HFFc6 (cell line): ENCODE results near the gene PHLDA3. TPM values are rescaled to one million over a fixed set of nuclear protein-coding genes. Genes with fewer than 3 reads are reported as not detected.

Experiments used
- DNase-seq: peaks from one replicate; pipeline ENCODE4 v3.0.0-alpha.2; 2018
- H3K27ac Mint-ChIP-seq: 2 replicates; pipeline ENCODE4 v1.8.0; 2020; ENCODE audit warnings: mild to moderate bottlenecking, mixed read lengths
- H3K27me3 Mint-ChIP-seq: 2 replicates; pipeline ENCODE4 v1.8.0; 2021; ENCODE audit warnings: mild to moderate bottlenecking, moderate library complexity, mixed read lengths; ENCODE audit not compliant: insufficient read depth
- H3K36me3 Mint-ChIP-seq: 2 replicates; pipeline ENCODE4 v1.8.0; 2021; ENCODE audit warnings: low read depth, mixed read lengths
- H3K4me1 Mint-ChIP-seq: 2 replicates; pipeline ENCODE4 v1.8.0; 2020; ENCODE audit warnings: low read depth, mixed read lengths
- H3K4me3 Mint-ChIP-seq: 2 replicates; pipeline ENCODE4 v1.8.0; 2020; ENCODE audit warnings: mild to moderate bottlenecking, moderate library complexity, mixed read lengths
- H3K9me3 Mint-ChIP-seq: 2 replicates; pipeline ENCODE4 v1.8.0; 2020; ENCODE audit warnings: mild to moderate bottlenecking, mixed read lengths
- CTCF ChIP-seq: fragments of 200-600 bp; sonication (generic); IDR thresholded peaks from 2 replicates; pipeline ENCODE4 v1.5.0; 2021; ENCODE audit warnings: antibody characterized with exemption, mild to moderate bottlenecking
- total RNA-seq, 6 experiments: library from RNA; stranded (reverse); fragmentation: NEBNext Ultra II Directional; extraction: Animal tissue kit (Norgen Biotek cat#: 25700); gene quantifications; 2 replicates in 1 of 6; 3 replicates in 5 of 6; pipeline ENCODE4 v1.2.3, GENCODE V29; 2021

The PHLDA3 gene
- total RNA-seq, 6 experiments from 2014 or later: 101 to 113 (median 108) TPM

GRCh38 chr1:201470581-201470980 lies 1.6 kb upstream of the PHLDA3 start:
- Mint-ChIP-seq H3K36me3 (peaks cover 20% of the 10 kb centered on the region), H3K4me3 (no peak overlapping the region), H3K4me1 (peaks cover 46% of the 10 kb centered on the region), H3K27me3 (no peaks in the 10 kb centered on the region), H3K9me3 (peaks cover 8% of the 10 kb centered on the region; the same call in 1 of the 2 replicates), H3K27ac (no peak overlapping the region)
- TF ChIP-seq CTCF: no peak
- DNase-seq: no peak

GRCh38 chr1:201469645-201470074 lies 672 bp upstream of the PHLDA3 start:
- peak overlapping the region; percentile 100 for H3K4me3 Mint-ChIP-seq
- H3K27me3 Mint-ChIP-seq: no peaks in the 10 kb centered on the region
- peaks cover 8% of the 10 kb centered on the region; the same call in 1 of the 2 replicates for H3K9me3 Mint-ChIP-seq
- peaks cover 43% of the 10 kb centered on the region for H3K4me1 Mint-ChIP-seq
- no peak overlapping the region; the same call in 1 of the 2 replicates for H3K27ac Mint-ChIP-seq
- TF ChIP-seq CTCF: no peak
- no peak for DNase-seq
- peaks cover 28% of the 10 kb centered on the region for H3K36me3 Mint-ChIP-seq

GRCh38 chr1:201468501-201468843 lies 516 bp downstream of the PHLDA3 start:
- Mint-ChIP-seq H3K27ac (peak overlapping the region; percentile 81), H3K4me3 (peak overlapping the region; percentile 100), H3K9me3 (peaks cover 8% of the 10 kb centered on the region; the same call in 1 of the 2 replicates), H3K36me3 (peaks cover 40% of the 10 kb centered on the region), H3K4me1 (peaks cover 55% of the 10 kb centered on the region), H3K27me3 (no peaks in the 10 kb centered on the region)
- peak; percentile 20; the same call in 1 of the 2 replicates for TF ChIP-seq CTCF
- DNase-seq: no peak

- Mint-ChIP-seq H3K36me3 (peaks cover 44% of the 10 kb centered on the region), H3K27ac (peak overlapping the region; percentile 53)
- DNase-seq: no peak
Measured at GRCh38 chr1:201466492-201466891, 2.5 kb downstream of the PHLDA3 start.

GRCh38 chr1:201465698-201466290 lies 3.2 kb downstream of the PHLDA3 start:
- Mint-ChIP-seq H3K27ac (peak overlapping the region; percentile 53), H3K36me3 (peaks cover 44% of the 10 kb centered on the region)
- no peak for TF ChIP-seq CTCF

More at GRCh38 chr1:201466492-201466891, 2.5 kb downstream of the PHLDA3 start:
- Mint-ChIP-seq H3K4me1 (peaks cover 62% of the 10 kb centered on the region), H3K4me3 (peak overlapping the region; percentile 100), H3K9me3 (peaks cover 8% of the 10 kb centered on the region; the same call in 1 of the 2 replicates), H3K27me3 (peaks cover under 1% of the 10 kb centered on the region; the same call in 1 of the 2 replicates)
- TF ChIP-seq CTCF: no peak

More at GRCh38 chr1:201465698-201466290, 3.2 kb downstream of the PHLDA3 start:
- Mint-ChIP-seq H3K9me3 (peaks cover 8% of the 10 kb centered on the region; the same call in 1 of the 2 replicates), H3K4me3 (peak overlapping the region; percentile 100), H3K4me1 (peaks cover 64% of the 10 kb centered on the region), H3K27me3 (peaks cover 3% of the 10 kb centered on the region)
- no peak for DNase-seq
